ENCODE results near the gene PAK3. TPM values are rescaled to one million over a fixed set of nuclear protein-coding genes. Genes with fewer than 3 reads are reported as not detected.

PAK3 gene
- total and polyA plus RNA-seq, 9 of the 15 experiments (the other 6 are each of a cell fraction or from before 2014, with no cell fraction given): not detected

GRCh38 chrX:111088628-111089027 is 7.4 kb upstream of the PAK3 start:
- Histone ChIP-seq H3K9me1 (ENCODE audit: control insufficient read depth, insufficient read depth, low read length) (no peaks in the 10 kb centered on the region), H3K9ac (ENCODE audit: insufficient read depth in 1 of 2, low read depth in 2 of 2, low read length in 2 of 2) (no peak overlapping the region), H2AFZ (ENCODE audit: low read depth, low read length) (no peak overlapping the region), H3K27me3 (ENCODE audit: control insufficient read depth in 2 of 2, insufficient read depth in 2 of 2, low read length in 2 of 2) (no peaks in the 10 kb centered on the region), H3K4me3 (no peak overlapping the region), H3K4me2 (ENCODE audit: insufficient read depth, low read length) (no peak overlapping the region), H3K9me3 (replicated peaks; ENCODE audit: control insufficient read depth, insufficient read depth, low read depth, low read length) (no peaks in the 10 kb centered on the region), H4K20me1 (replicated peaks; ENCODE audit: control insufficient read depth, insufficient read depth, low read length) (no peaks in the 10 kb centered on the region), H3K79me2 (ENCODE audit: control insufficient read depth, insufficient read depth, low read length) (no peaks in the 10 kb centered on the region), H3K36me3 (ENCODE audit: control insufficient read depth, insufficient read depth, low read length) (no peaks in the 10 kb centered on the region), H3K27ac (ENCODE audit: extremely low read depth, low read depth, low read length) (no peak overlapping the region), H3K4me1 (replicated peaks in 1 of 2; ENCODE audit: control insufficient read depth in 2 of 2, insufficient read depth in 2 of 2, low read length in 2 of 2) (no peaks in the 10 kb centered on the region)
- in situ Hi-C loops (cut with MboI) (no loop called here), intact Hi-C loops (cut with micrococcal nuclease) (no loop called here)
- no peak for ATAC-seq
- TF ChIP-seq TSC22D4 (tag; IDR thresholded peaks at IDR 0.05) (no peak), CTCFL (IDR thresholded peaks at IDR 0.05; ENCODE audit: borderline replicate concordance, insufficient read depth, low read depth, low read length, poor library complexity, severe bottlenecking) (no peak), ATF4 (CRISPR knock-in tag; IDR thresholded peaks at IDR 0.05) (no peak), ZNF395 (CRISPR knock-in tag; IDR thresholded peaks at IDR 0.05) (no peak), ZNF592 (IDR thresholded peaks at IDR 0.05) (no peak), THAP12 (CRISPR knock-in tag; IDR thresholded peaks at IDR 0.05) (no peak), ZNF766 (CRISPR knock-in tag; conservative IDR thresholded peaks at IDR 0.05) (no peak), ASH1L (IDR thresholded peaks at IDR 0.05; ENCODE audit: borderline replicate concordance, low read depth, partially characterized antibody) (no peak)
- ChIA-PET POLR2A (no interaction called here), CTCF (ENCODE audit: low intra/inter-chr PET ratio) (no interaction called here)
- DNase-seq (ENCODE audit: extremely low read depth in 1 of 4, low spot score in 3 of 4): no peak
- 8% methylated on average over 3 of the region's 3 CpGs for WGBS (ENCODE audit: insufficient coverage, low coverage, missing lambda C conversion rate)
- no TSS peak for BruUV-seq (replicated peaks)
- FAIRE-seq: no peak
